ENCODE measurements around the gene DICER1.

GRCh38 chr14:95137164-95137803, 20.0 kb downstream of the DICER1 start:
- no peak for TF ChIP-seq SP1 (CRISPR knock-in tag; conservative IDR thresholded peaks at IDR 0.05)
- no peak for TF ChIP-seq CTCF (IDR thresholded peaks at IDR 0.05)
- TF ChIP-seq RELA (CRISPR knock-in tag; IDR thresholded peaks at IDR 0.05; ENCODE audit: borderline replicate concordance) = no peak
- TF ChIP-seq NFE2L1 (CRISPR knock-in tag; IDR thresholded peaks at IDR 0.05) = no peak
- TF ChIP-seq, protein P1, sequence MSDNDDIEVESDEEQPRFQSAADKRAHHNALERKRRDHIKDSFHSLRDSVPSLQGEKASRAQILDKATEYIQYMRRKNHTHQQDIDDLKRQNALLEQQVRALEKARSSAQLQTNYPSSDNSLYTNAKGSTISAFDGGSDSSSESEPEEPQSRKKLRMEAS (CRISPR knock-in tag; IDR thresholded peaks at IDR 0.05) = no peak
- TF ChIP-seq ATF3 (CRISPR knock-in tag; conservative IDR thresholded peaks at IDR 0.05) = no peak
- no peak for TF ChIP-seq PRRX2 (CRISPR knock-in tag; IDR thresholded peaks at IDR 0.05)
